GM18502 (cell line): ENCODE data around the gene FEZ2.

ENCODE experiments used
- ATAC-seq: cut with Tn5 transposase; IDR thresholded peaks from one replicate; pipeline ENCODE4 v1.9.1; 2021; ENCODE audit warnings: mild to moderate bottlenecking; ENCODE audit not compliant: unreplicated experiment, poor library complexity

Gene FEZ2

GRCh38 chr2:36587556-36587955, 10.4 kb downstream of the FEZ2 start:
- ATAC-seq, result no peak

- ATAC-seq, result no peak
Observed at GRCh38 chr2:36587101-36587500, 10.9 kb downstream of the FEZ2 start.

- no peak for ATAC-seq
Observed at GRCh38 chr2:36586672-36587071, 11.3 kb downstream of the FEZ2 start.

GRCh38 chr2:36584148-36584794, 13.7 kb downstream of the FEZ2 start:
- ATAC-seq, result no peak

- ATAC-seq, result no peak
Observed at GRCh38 chr2:36582951-36583350, 15.0 kb downstream of the FEZ2 start.

GRCh38 chr2:36582538-36582937, 15.4 kb downstream of the FEZ2 start:
- ATAC-seq, result no peak

- ATAC-seq, result no peak
Observed at GRCh38 chr2:36579297-36579664, 18.7 kb downstream of the FEZ2 start.

GRCh38 chr2:36578343-36579296, 19.3 kb downstream of the FEZ2 start:
- ATAC-seq, result no peak

GRCh38 chr2:36577884-36578283, 20.1 kb downstream of the FEZ2 start:
- ATAC-seq, result no peak

GRCh38 chr2:36574560-36574959, 23.4 kb downstream of the FEZ2 start:
- no peak for ATAC-seq

GRCh38 chr2:36573165-36573564, 24.8 kb downstream of the FEZ2 start:
- ATAC-seq, result no peak

GRCh38 chr2:36572719-36573059, 25.3 kb downstream of the FEZ2 start:
- no peak for ATAC-seq

GRCh38 chr2:36572054-36572718, 25.8 kb downstream of the FEZ2 start:
- no peak for ATAC-seq

- ATAC-seq, result no peak
Observed at GRCh38 chr2:36570416-36570815, 27.6 kb downstream of the FEZ2 start.

- no peak for ATAC-seq
Observed at GRCh38 chr2:36569267-36569856, 28.6 kb downstream of the FEZ2 start.

GRCh38 chr2:36568516-36569246, 29.3 kb downstream of the FEZ2 start:
- ATAC-seq, result no peak

GRCh38 chr2:36567711-36568408, 30.1 kb downstream of the FEZ2 start:
- no peak for ATAC-seq

- ATAC-seq, result no peak
Observed at GRCh38 chr2:36566887-36567286, 31.1 kb downstream of the FEZ2 start.

- no peak for ATAC-seq
Observed at GRCh38 chr2:36565712-36566111, 32.3 kb downstream of the FEZ2 start.
